Measurements from ENCODE around the gene BAHCC1. TPM values are rescaled to one million over a fixed set of nuclear protein-coding genes. Genes with fewer than 3 reads are reported as not detected.

BAHCC1 gene
- total RNA-seq, 2 donors from 2014 or later: 5.8 to 12.7 TPM

DNA sequence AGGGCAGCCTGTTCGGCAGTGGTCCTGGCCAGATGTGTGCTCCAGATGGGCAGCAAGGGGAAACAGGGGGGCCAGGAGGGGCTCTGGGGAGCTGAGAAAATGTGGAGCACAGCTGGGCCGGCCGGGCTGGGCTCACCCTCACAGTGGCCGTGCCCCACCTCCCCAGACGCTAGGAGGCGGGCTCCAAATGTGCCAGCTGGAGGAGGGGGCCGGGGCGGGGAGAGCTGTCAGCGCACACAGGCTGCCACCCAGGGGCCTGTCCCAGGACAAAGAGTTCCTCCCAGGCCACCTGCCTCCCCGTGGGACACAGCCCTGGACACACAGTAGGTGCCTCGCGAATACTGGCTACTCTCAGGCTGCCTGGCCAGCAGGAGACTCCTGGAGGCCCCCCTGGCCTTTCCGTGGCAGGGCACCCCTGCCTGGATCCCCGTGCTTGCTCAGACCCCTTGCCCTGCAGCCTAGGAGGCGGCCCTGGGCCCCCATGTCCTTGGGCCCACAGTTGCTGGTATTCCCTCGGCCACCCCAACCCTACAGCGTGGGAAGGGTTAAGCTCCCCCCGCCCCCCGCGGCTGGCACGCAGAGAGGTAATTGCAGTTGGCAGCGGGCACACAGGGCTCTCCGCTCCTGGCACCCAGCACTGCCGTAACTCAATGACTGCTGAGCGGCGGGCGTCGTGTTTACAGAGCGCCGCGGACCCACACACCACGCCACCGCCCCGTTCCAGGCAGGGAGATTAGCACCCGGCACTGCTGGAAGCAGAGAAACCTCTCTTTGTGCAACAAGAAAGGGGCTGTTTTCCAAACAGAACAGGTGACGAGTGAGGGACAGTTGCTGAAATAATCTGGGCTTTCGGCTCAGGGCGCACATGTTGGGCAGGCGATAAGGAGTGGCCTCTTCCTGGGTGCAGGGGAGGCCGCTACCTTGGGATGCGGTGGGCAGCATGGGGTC lies 32.2 kb downstream of the BAHCC1 start:
- Histone ChIP-seq H3K9me3 (no peaks in the 10 kb centered on the region), H3K4me3 (no peak overlapping the region), H3K36me3 (no peaks in the 10 kb centered on the region), H3K27ac (peak overlapping the region; percentile 37 to 42), H3K4me1 (peaks cover 0 to 64% of the 10 kb centered on the region in 2 donors), H3K27me3 (no peaks in the 10 kb centered on the region)
- DNase-seq (ENCODE audit: low spot score): no peak
- TF ChIP-seq, protein P1, sequence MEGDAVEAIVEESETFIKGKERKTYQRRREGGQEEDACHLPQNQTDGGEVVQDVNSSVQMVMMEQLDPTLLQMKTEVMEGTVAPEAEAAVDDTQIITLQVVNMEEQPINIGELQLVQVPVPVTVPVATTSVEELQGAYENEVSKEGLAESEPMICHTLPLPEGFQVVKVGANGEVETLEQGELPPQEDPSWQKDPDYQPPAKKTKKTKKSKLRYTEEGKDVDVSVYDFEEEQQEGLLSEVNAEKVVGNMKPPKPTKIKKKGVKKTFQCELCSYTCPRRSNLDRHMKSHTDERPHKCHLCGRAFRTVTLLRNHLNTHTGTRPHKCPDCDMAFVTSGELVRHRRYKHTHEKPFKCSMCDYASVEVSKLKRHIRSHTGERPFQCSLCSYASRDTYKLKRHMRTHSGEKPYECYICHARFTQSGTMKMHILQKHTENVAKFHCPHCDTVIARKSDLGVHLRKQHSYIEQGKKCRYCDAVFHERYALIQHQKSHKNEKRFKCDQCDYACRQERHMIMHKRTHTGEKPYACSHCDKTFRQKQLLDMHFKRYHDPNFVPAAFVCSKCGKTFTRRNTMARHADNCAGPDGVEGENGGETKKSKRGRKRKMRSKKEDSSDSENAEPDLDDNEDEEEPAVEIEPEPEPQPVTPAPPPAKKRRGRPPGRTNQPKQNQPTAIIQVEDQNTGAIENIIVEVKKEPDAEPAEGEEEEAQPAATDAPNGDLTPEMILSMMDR (IDR thresholded peaks at IDR 0.05): peak in 1 of 2 donors; percentile 34

DNA sequence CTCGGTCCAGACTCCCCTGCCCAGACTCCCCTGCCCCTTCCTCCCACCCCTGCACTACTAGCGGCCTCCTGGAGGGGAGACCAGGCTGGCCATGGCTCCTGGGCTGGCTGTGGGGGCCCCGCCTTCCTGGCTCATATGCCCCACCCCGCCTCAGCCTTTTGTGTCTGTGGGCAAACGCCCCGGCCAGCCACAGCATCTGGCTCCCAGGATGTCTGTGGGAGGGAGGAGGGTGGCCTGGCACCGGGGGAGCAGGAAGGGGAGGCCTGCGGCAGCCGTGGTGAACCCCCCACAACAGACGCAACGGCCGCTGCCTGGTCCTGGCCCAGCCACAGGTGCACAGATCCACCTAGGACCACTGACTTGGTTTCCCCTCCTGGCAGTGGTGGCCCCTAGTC lies 32.9 kb downstream of the BAHCC1 start:
- peaks cover 0 to 62% of the 10 kb centered on the region in 2 donors for H3K4me1 ChIP-seq
- H3K9me3 ChIP-seq: no peaks in the 10 kb centered on the region
- no peak overlapping the region for H3K4me3 ChIP-seq
- H3K27ac ChIP-seq: peak overlapping the region; percentile 37 to 42
- DNase-seq (ENCODE audit: low spot score): no peak
- TF ChIP-seq, protein P1 (IDR thresholded peaks at IDR 0.05): no peak
- H3K36me3 ChIP-seq: no peaks in the 10 kb centered on the region
- H3K27me3 ChIP-seq: no peaks in the 10 kb centered on the region

DNA sequence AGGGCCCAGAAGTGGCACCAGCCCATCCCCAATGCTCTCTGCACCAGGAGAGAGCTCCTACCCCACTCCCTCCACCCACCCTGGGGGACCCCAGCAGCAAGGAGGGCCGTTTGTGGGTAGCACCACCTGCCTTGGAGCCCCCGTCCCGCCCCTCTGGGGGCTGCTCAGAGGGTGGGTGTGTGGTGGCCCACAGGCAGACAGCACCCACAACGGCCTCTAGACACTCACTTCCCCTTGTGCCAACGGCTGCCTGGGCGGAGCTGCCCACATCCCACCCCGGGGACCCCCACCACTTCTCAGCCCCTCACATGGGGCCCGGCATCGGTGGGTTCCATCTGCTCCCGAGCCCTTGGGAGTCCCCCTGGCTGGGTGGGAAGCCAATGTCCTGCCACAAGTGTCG lies 33.3 kb downstream of the BAHCC1 start:
- Histone ChIP-seq H3K4me1 (peaks cover 0 to 60% of the 10 kb centered on the region in 2 donors), H3K9me3 (no peaks in the 10 kb centered on the region), H3K4me3 (no peak overlapping the region), H3K27me3 (no peaks in the 10 kb centered on the region), H3K27ac (peak overlapping the region in 1 of 2 donors; percentile 42), H3K36me3 (no peaks in the 10 kb centered on the region)
- TF ChIP-seq, protein P1 (IDR thresholded peaks at IDR 0.05): no peak
- DNase-seq (ENCODE audit: low spot score): no peak

DNA sequence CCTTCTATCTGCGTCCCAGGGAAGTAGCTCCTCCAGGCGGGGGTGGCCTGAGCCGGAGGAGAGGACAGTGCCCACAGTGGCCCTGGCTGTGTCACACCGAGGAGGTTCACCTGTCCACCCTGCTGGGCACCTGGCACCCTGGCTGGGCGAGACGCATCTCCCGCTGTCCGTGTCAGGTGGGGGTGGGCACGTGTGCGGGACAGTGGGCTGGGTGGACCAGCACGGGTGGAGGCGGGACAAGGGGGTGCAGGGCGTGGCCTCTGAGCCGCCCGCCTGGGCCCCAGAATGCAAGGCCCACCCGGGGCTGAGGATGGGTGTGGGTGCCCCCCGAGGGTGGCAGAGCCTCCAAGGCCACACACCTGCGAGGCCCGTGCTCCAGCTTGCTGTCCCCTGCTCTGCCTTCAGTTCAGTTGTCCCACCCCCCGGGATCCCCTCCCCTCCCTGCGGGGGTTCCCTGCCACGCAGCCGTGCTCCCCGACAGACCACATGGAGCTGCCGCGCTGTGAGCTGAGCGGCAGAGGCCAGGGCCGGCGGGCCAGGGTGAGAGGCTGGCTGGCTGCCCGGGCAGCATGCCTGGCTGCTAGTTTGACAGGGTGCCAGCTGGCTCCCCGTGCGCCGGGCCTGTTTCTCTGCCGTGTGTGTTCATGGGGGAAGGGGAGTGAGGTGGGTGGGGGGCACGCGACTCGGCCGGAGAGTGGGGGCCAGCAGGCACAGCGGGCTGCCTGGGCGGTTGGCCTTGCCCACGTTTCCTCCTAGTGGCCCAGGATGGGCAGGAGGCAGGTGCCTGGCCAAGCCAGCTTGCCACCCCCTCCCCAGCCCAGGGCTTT lies 33.9 kb downstream of the BAHCC1 start:
- H3K36me3 ChIP-seq: no peaks in the 10 kb centered on the region
- peak overlapping the region in 1 of 2 donors; percentile 13 for H3K4me3 ChIP-seq
- TF ChIP-seq, protein P1 (IDR thresholded peaks at IDR 0.05): no peak
- DNase-seq (ENCODE audit: low spot score): peak; percentile 83
- H3K4me1 ChIP-seq: peaks cover 0 to 60% of the 10 kb centered on the region in 2 donors
- H3K27ac ChIP-seq: peak overlapping the region in 1 of 2 donors; percentile 42
- H3K27me3 ChIP-seq: no peaks in the 10 kb centered on the region
- no peaks in the 10 kb centered on the region for H3K9me3 ChIP-seq

DNA sequence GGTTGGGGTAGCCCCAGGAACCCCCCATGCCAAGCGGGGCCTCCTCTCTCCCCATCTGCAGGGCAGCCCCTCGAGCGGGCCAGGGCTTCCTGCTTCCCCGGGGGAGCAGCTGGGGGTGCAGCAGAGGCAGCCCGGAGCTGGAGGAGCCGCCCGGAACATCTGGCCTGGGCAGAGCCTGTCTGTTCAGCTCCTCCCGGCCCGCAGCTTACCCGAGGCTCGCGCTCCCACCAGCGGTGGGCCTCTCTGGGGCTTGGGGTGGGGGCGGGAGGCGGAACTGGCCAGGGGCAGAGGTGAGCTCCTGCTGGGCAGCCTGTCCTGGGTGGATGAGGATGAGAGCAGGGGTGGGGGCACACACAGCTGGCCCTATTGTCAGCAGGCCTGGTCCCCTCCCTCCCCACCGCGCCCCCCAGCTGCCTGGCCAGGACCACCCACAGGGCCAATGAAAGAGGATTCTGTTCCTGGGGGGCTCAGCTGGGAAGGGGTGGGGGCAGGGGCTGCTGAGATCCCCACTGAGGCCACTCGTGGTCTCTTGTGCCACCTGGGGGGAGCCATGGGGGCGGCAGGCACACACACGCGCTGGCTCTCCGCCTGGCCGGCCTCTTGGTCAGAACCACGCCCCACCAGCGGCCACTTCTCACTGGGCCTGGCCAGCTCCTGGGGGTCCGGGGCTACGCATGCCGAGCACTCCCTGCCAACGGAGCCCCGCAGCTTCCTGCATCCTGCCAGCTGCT lies 34.7 kb downstream of the BAHCC1 start:
- H3K9me3 ChIP-seq: no peaks in the 10 kb centered on the region
- no peaks in the 10 kb centered on the region for H3K36me3 ChIP-seq
- DNase-seq (ENCODE audit: low spot score): no peak
- TF ChIP-seq, protein P1 (IDR thresholded peaks at IDR 0.05): peak in 1 of 2 donors; percentile 37
- peaks cover 0 to 64% of the 10 kb centered on the region in 2 donors for H3K4me1 ChIP-seq
- no peaks in the 10 kb centered on the region for H3K27me3 ChIP-seq
- H3K4me3 ChIP-seq: peak overlapping the region in 1 of 2 donors; percentile 13
- H3K27ac ChIP-seq: peak overlapping the region in 1 of 2 donors; percentile 42
